GM12878 (cell line): ENCODE measurements around the gene GFRA1. TPM values are rescaled to one million over a fixed set of nuclear protein-coding genes. Genes with fewer than 3 reads are reported as not detected.

Experiments
- ATAC-seq: fragments of 200-7000 bp; cut with Tn5 transposase; 3 replicates; pipeline ENCODE4 v1.9.1; 2020; ENCODE audit warnings: mild to moderate bottlenecking, moderate library complexity
- BruUV-seq: library from RNA; stranded (reverse); fragments of 400-500 nt; replicated peaks from 2 replicates; lab custom pipeline; 2021; lab: Mats Ljungman, UMichigan
- CTCF ChIA-PET: fragments of 300-600 bp; sonication (Branson Sonifier 250); formaldehyde crosslinking; extraction: SDS; loops from one replicate; lab custom pipeline; 2021; ENCODE audit warnings: inconsistent platforms; lab: Yijun Ruan, JAX
- POLR2A ChIA-PET: fragments of 350-600 bp; formaldehyde crosslinking; extraction: SDS; loops from one replicate; lab custom pipeline; 2021; ENCODE audit warnings: inconsistent platforms; lab: Charles Lee
- RAD21 ChIA-PET: fragments of 300-600 bp; sonication (Branson Sonifier 250); formaldehyde crosslinking; loops from one replicate; lab custom pipeline; 2023; ENCODE audit warnings: antibody characterized with exemption; ENCODE audit not compliant: unreplicated experiment; lab: Charles Lee
- SMC1A ChIA-PET: fragments of 300-600 bp; sonication (Branson Sonifier 250); formaldehyde crosslinking; loops from one replicate; lab custom pipeline; 2023; ENCODE audit not compliant: unreplicated experiment, uncharacterized antibody; lab: Charles Lee
- DNase-seq: peaks from one replicate; pipeline ENCODE4 v3.0.0-alpha.2; 2011; ENCODE audit warnings: low read depth, low spot score
- FAIRE-seq: peaks from 3 replicates; lab custom pipeline; 2011; peaks lifted over from hg19 to GRCh38; lab: Jason Lieb, UNC
- H2AFZ ChIP-seq: 2 replicates; pipeline ENCODE4 v1.6.0; 2011; ENCODE audit warnings: low read depth, low read length, control low read depth; ENCODE audit not compliant: control insufficient read depth
- H3K27ac ChIP-seq: 2 replicates; pipeline ENCODE4 v1.5.1; 2011; ENCODE audit warnings: control low read depth; ENCODE audit not compliant: control insufficient read depth, insufficient read depth
- H3K27me3 ChIP-seq, 2 experiments: replicated peaks in 1 of 2; 2 replicates each; pipeline versions ENCODE4 v1.6.0 to v1.6.1; 2011; ENCODE audit warnings: low read length in 1 of 2; ENCODE audit not compliant: control insufficient read depth in 2 of 2, insufficient read depth in 2 of 2
- H3K36me3 ChIP-seq, 2 experiments: 2 replicates each; pipeline ENCODE4 v1.5.1; 2011; ENCODE audit warnings: low read length in 1 of 2; ENCODE audit not compliant: control insufficient read depth in 2 of 2, insufficient read depth in 2 of 2
- H3K4me1 ChIP-seq: 2 replicates; pipeline ENCODE4 v1.6.1; 2011; ENCODE audit warnings: mild to moderate bottlenecking, low read length, moderate library complexity, mixed read lengths; ENCODE audit not compliant: control insufficient read depth, insufficient read depth
- H3K4me2 ChIP-seq: 2 replicates; pipeline ENCODE4 v1.6.0; 2011; ENCODE audit warnings: control low read depth; ENCODE audit not compliant: control insufficient read depth, insufficient read depth
- H3K4me3 ChIP-seq: fragments of 200-600 bp; sonication (generic); 2 replicates; pipeline ENCODE4 v1.5.1; 2016
- H3K79me2 ChIP-seq: 2 replicates; pipeline ENCODE4 v1.6.0; 2011; ENCODE audit warnings: low read length; ENCODE audit not compliant: control insufficient read depth, insufficient read depth
- H3K9ac ChIP-seq: 2 replicates; pipeline ENCODE4 v1.8.0; 2011; ENCODE audit warnings: low read length, control low read depth, mixed read lengths; ENCODE audit not compliant: control insufficient read depth, insufficient read depth
- H3K9me3 ChIP-seq: replicated peaks from 3 replicates; pipeline ENCODE4 v1.5.1; 2011; ENCODE audit warnings: mild to moderate bottlenecking, low read length; ENCODE audit not compliant: control insufficient read depth, insufficient read depth
- H4K20me1 ChIP-seq: 2 replicates; pipeline ENCODE4 v1.6.0; 2011; ENCODE audit not compliant: control insufficient read depth, insufficient read depth
- EED ChIP-seq: sonication (generic); IDR thresholded peaks from 2 replicates; pipeline ENCODE4 v1.6.1; 2016; ENCODE audit warnings: antibody characterized with exemption, low read depth
- EP300 ChIP-seq, 2 experiments: fragments of 150-350 bp in 1 of 2; IDR thresholded peaks; 2 replicates each; pipeline ENCODE4 v1.6.1; 2011 to 2012; ENCODE audit warnings: low read depth in 2 of 2, low read length in 2 of 2, borderline replicate concordance in 1 of 2, improper control_type of control experiment in 1 of 2, inconsistent platforms in 1 of 2; ENCODE audit not compliant: control insufficient read depth in 1 of 2
- HDGF ChIP-seq: fragments of 450-650 bp; IDR thresholded peaks from 2 replicates; pipeline ENCODE4 v1.6.1; 2016; ENCODE audit warnings: antibody characterized with exemption
- JUNB ChIP-seq: IDR thresholded peaks from 2 replicates; pipeline ENCODE4 v1.6.1; 2016; ENCODE audit warnings: antibody characterized with exemption, mild to moderate bottlenecking
- NFIC ChIP-seq: IDR thresholded peaks from 2 replicates; pipeline ENCODE4 v1.6.1; 2012; ENCODE audit warnings: low read depth, mild to moderate bottlenecking, inconsistent platforms, low read length, moderate library complexity
- POU2F2 ChIP-seq: IDR thresholded peaks from 3 replicates; pipeline ENCODE4 v1.6.1; 2011; ENCODE audit warnings: low read depth, mild to moderate bottlenecking, low read length, borderline replicate concordance
- RFX5 ChIP-seq: IDR thresholded peaks from 2 replicates; pipeline ENCODE4 v1.6.1; 2011; ENCODE audit warnings: low read depth, low read length, improper control_type of control experiment
- SREBF1 ChIP-seq: IDR thresholded peaks from 2 replicates; pipeline ENCODE4 v1.6.1; 2012; ENCODE audit warnings: mild to moderate bottlenecking, low read length
- TAF1 ChIP-seq: IDR thresholded peaks from 2 replicates; pipeline ENCODE4 v1.6.1; 2011; ENCODE audit warnings: mild to moderate bottlenecking, low read depth, low read length, borderline replicate concordance
- WGBS: methylation state at CpG from one replicate; pipeline ENCODE4 v1.1.6; 2016; ENCODE audit warnings: low lambda C conversion rate; ENCODE audit not compliant: insufficient replicate concordance, insufficient coverage; ENCODE audit errors: missing lambda C conversion rate; 5-methylcytosine and 5-hydroxymethylcytosine counted together
- in situ Hi-C: fragments of 300-500 bp; cut with MboI; formaldehyde crosslinking; loops from 9 replicates; pipeline ENCODE4 v1.14.3; 2018; ENCODE audit warnings: mixed read lengths
- intact Hi-C: fragments of 100-400 bp; cut with micrococcal nuclease; formaldehyde crosslinking; loops from one replicate; pipeline ENCODE4 v1.14.2; 2022; ENCODE audit not compliant: unreplicated experiment
- polyA plus RNA-seq, 11 experiments: library from polyadenylated mRNA; depleted of rRNA in 4 of 11; unstranded in 6 of 11; stranded (reverse) in 5 of 11; fragments of >200 nt; fragmentation: Nextera tagmentation in 4 of 11; fragmentation: Illumina TruSeq in 1 of 11; extraction: Ambion mirVana in 4 of 11; extraction: Trizol in 1 of 11; gene quantifications; 1 replicate in 1 of 11; 2 replicates in 10 of 11; pipeline versions ENCODE4 v1.2.1 to v1.2.3, GENCODE V29; 2011 to 2016; ENCODE audit warnings: inconsistent platforms in 2 of 11, missing spikeins in 2 of 11, low read depth in 1 of 11
- total RNA-seq, 4 experiments: library from RNA; depleted of rRNA in 3 of 4; stranded (reverse); fragments of >200 nt in 3 of 4; fragmentation: Illumina TruSeq in 1 of 4; extraction: Trizol in 1 of 4; gene quantifications; 2 replicates each; pipeline versions ENCODE4 v1.2.1 to v1.2.3, GENCODE V29; 2013 to 2021
- TF ChIP-seq, protein P1 (sequence below): fragments of 450-650 bp; IDR thresholded peaks from 2 replicates; pipeline ENCODE4 v1.6.1; 2017; ENCODE audit warnings: mild to moderate bottlenecking, moderate library complexity
- TF ChIP-seq, protein P2 (sequence below): IDR thresholded peaks from 2 replicates; pipeline ENCODE4 v1.6.1; 2012; ENCODE audit warnings: low read length, inconsistent platforms

Gene GFRA1
- total and polyA plus RNA-seq, 10 of the 15 experiments (the other 5 are each of a cell fraction or from before 2014, with no cell fraction given), result 0.05 to 0.19 TPM; not detected in 8

GRCh38 chr10:116221053-116221452, 52.0 kb downstream of the GFRA1 start:
- no TSS peak for BruUV-seq

More at GRCh38 chr10:116221053-116221452, 52.0 kb downstream of the GFRA1 start:
- Histone ChIP-seq H3K9me3 (no peaks in the 10 kb centered on the region), H3K27ac (no peak overlapping the region), H3K27me3 (no peaks in the 10 kb centered on the region; a peak in 1 of 4 replicates), H3K4me2 (no peak overlapping the region), H4K20me1 (no peaks in the 10 kb centered on the region), H3K36me3 (no peaks in the 10 kb centered on the region), H3K79me2 (no peaks in the 10 kb centered on the region), H3K4me1 (no peaks in the 10 kb centered on the region), H2AFZ (no peak overlapping the region), H3K9ac (no peak overlapping the region), H3K4me3 (no peak overlapping the region)
- intact Hi-C loops (no loop called here), in situ Hi-C loops (no loop called here)
- ChIA-PET POLR2A (no interaction called here), CTCF (no interaction called here), SMC1A (interaction anchor here (0.6 to 0.8 kb wide), 2 partner anchors 13 to 504 kb away, joined by 3 read pairs; no protein-coding TSS in a partner anchor), RAD21 (no interaction called here)
- 0% methylated on average over 3 of the region's 3 CpGs for WGBS
- TF ChIP-seq EED, result no peak
- TF ChIP-seq NFIC, result no peak
- TF ChIP-seq TAF1, result no peak
- no peak for TF ChIP-seq SREBF1
- TF ChIP-seq, protein P1, sequence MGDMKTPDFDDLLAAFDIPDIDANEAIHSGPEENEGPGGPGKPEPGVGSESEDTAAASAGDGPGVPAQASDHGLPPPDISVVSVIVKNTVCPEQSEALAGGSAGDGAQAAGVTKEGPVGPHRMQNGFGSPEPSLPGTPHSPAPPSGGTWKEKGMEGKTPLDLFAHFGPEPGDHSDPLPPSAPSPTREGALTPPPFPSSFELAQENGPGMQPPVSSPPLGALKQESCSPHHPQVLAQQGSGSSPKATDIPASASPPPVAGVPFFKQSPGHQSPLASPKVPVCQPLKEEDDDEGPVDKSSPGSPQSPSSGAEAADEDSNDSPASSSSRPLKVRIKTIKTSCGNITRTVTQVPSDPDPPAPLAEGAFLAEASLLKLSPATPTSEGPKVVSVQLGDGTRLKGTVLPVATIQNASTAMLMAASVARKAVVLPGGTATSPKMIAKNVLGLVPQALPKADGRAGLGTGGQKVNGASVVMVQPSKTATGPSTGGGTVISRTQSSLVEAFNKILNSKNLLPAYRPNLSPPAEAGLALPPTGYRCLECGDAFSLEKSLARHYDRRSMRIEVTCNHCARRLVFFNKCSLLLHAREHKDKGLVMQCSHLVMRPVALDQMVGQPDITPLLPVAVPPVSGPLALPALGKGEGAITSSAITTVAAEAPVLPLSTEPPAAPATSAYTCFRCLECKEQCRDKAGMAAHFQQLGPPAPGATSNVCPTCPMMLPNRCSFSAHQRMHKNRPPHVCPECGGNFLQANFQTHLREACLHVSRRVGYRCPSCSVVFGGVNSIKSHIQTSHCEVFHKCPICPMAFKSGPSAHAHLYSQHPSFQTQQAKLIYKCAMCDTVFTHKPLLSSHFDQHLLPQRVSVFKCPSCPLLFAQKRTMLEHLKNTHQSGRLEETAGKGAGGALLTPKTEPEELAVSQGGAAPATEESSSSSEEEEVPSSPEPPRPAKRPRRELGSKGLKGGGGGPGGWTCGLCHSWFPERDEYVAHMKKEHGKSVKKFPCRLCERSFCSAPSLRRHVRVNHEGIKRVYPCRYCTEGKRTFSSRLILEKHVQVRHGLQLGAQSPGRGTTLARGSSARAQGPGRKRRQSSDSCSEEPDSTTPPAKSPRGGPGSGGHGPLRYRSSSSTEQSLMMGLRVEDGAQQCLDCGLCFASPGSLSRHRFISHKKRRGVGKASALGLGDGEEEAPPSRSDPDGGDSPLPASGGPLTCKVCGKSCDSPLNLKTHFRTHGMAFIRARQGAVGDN, result no peak
- TF ChIP-seq, protein P2, sequence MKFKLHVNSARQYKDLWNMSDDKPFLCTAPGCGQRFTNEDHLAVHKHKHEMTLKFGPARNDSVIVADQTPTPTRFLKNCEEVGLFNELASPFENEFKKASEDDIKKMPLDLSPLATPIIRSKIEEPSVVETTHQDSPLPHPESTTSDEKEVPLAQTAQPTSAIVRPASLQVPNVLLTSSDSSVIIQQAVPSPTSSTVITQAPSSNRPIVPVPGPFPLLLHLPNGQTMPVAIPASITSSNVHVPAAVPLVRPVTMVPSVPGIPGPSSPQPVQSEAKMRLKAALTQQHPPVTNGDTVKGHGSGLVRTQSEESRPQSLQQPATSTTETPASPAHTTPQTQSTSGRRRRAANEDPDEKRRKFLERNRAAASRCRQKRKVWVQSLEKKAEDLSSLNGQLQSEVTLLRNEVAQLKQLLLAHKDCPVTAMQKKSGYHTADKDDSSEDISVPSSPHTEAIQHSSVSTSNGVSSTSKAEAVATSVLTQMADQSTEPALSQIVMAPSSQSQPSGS, result no peak
- TF ChIP-seq EP300 (IDR thresholded peaks at IDR 0.05; ENCODE audit: borderline replicate concordance in 1 of 2, control insufficient read depth in 1 of 2, low read depth in 2 of 2, low read length in 2 of 2), result no peak
- TF ChIP-seq HDGF, result no peak
- TF ChIP-seq POU2F2, result no peak
- TF ChIP-seq RFX5, result no peak
- no peak for TF ChIP-seq JUNB
- ATAC-seq (no peak), FAIRE-seq (no peak), DNase-seq (no peak)
